HEK293 (cell line): ENCODE measurements around the gene SNAPC2.

Source experiments
- CTCF ChIA-PET: fragments of 350-600 bp; formaldehyde crosslinking; extraction: SDS; loops from one replicate; lab custom pipeline; 2021; ENCODE audit warnings: antibody characterized with exemption; lab: Yijun Ruan, JAX
- POLR2A ChIA-PET: fragments of 300-600 bp; formaldehyde crosslinking; extraction: SDS; loops from one replicate; lab custom pipeline; 2020; ENCODE audit warnings: antibody characterized with exemption, inconsistent platforms; lab: Yijun Ruan, JAX
- H3K27ac ChIP-seq: fragments of 200-500 bp; sonication (Bioruptor generic); 2 replicates; pipeline ENCODE4 v1.5.1; 2014; ENCODE audit warnings: low read depth, low read length, control low read depth, inconsistent platforms; ENCODE audit errors: extremely low read depth
- H3K36me3 ChIP-seq, 2 experiments: fragments of 200-500 bp in 1 of 2; sonication (Bioruptor generic) in 1 of 2; 1 replicate in 1 of 2; 2 replicates in 1 of 2; pipeline ENCODE4 v1.5.1; 2014 to 2017; ENCODE audit warnings: inconsistent platforms in 2 of 2, low read length in 2 of 2; ENCODE audit not compliant: control insufficient read depth in 2 of 2, insufficient read depth in 1 of 2
- H3K4me1 ChIP-seq: fragments of 200-500 bp; sonication (Bioruptor generic); 2 replicates; pipeline ENCODE4 v1.5.1; 2014; ENCODE audit warnings: mild to moderate bottlenecking, low read length, inconsistent platforms; ENCODE audit not compliant: control insufficient read depth, insufficient read depth
- H3K4me3 ChIP-seq: 2 replicates; pipeline ENCODE4 v1.5.1; 2011; ENCODE audit warnings: low read depth, mild to moderate bottlenecking, control low read depth, low read length, moderate library complexity
- H3K9me3 ChIP-seq: fragments of 200-500 bp; sonication (Bioruptor generic); 2 replicates; pipeline ENCODE4 v1.5.1; 2014; ENCODE audit warnings: low read depth, low read length, inconsistent platforms; ENCODE audit not compliant: control insufficient read depth, insufficient read depth
- EGR2 ChIP-seq: fragments of 450-650 bp; formaldehyde crosslinking; IDR thresholded peaks from 2 replicates; pipeline ENCODE4 v1.5.1; 2016; ENCODE audit warnings: low read depth, missing biosample characterization, missing genetic modification characterization
- GLI2 ChIP-seq: fragments of 450-650 bp; formaldehyde crosslinking; IDR thresholded peaks from 2 replicates; pipeline ENCODE4; 2017; ENCODE audit warnings: missing biosample characterization, missing genetic modification characterization, low read depth, borderline replicate concordance
- GLI4 ChIP-seq: fragments of 450-650 bp; formaldehyde crosslinking; IDR thresholded peaks from 2 replicates; pipeline ENCODE4 v1.5.1; 2016; ENCODE audit warnings: missing biosample characterization, missing genetic modification characterization
- GLIS1 ChIP-seq: fragments of 450-650 bp; formaldehyde crosslinking; IDR thresholded peaks from 2 replicates; pipeline ENCODE4 v1.5.1; 2016; ENCODE audit warnings: missing biosample characterization, missing genetic modification characterization
- IKZF3 ChIP-seq: fragments of 450-650 bp; IDR thresholded peaks from 2 replicates; pipeline ENCODE4 v1.5.0; 2018; ENCODE audit warnings: missing biosample characterization, mild to moderate bottlenecking, missing genetic modification characterization, moderate library complexity
- KLF8 ChIP-seq: fragments of 450-650 bp; formaldehyde crosslinking; IDR thresholded peaks from 2 replicates; pipeline ENCODE4 v1.5.1; 2016; ENCODE audit warnings: missing biosample characterization, missing genetic modification characterization
- ZFHX2 ChIP-seq: fragments of 450-650 bp; formaldehyde crosslinking; conservative IDR thresholded peaks from 2 replicates; pipeline ENCODE4 v1.5.1; 2016; ENCODE audit warnings: missing biosample characterization, missing genetic modification characterization
- ZNF114 ChIP-seq: fragments of 450-650 bp; formaldehyde crosslinking; IDR thresholded peaks from 2 replicates; pipeline ENCODE4 v1.5.0; 2017; ENCODE audit warnings: missing biosample characterization, missing genetic modification characterization
- ZNF121 ChIP-seq: fragments of 450-650 bp; formaldehyde crosslinking; IDR thresholded peaks from 2 replicates; pipeline ENCODE4 v1.5.1; 2016; ENCODE audit warnings: missing biosample characterization, missing genetic modification characterization
- ZNF146 ChIP-seq: fragments of 450-650 bp; formaldehyde crosslinking; IDR thresholded peaks from 2 replicates; pipeline ENCODE4 v1.5.1; 2016; ENCODE audit warnings: missing biosample characterization, missing genetic modification characterization
- ZNF19 ChIP-seq: fragments of 450-650 bp; formaldehyde crosslinking; IDR thresholded peaks from 2 replicates; pipeline ENCODE4; 2016; ENCODE audit warnings: missing biosample characterization, missing genetic modification characterization, low read depth
- ZNF423 ChIP-seq: fragments of 450-650 bp; formaldehyde crosslinking; IDR thresholded peaks from 2 replicates; pipeline ENCODE4 v1.5.1; 2016; ENCODE audit warnings: missing biosample characterization, missing genetic modification characterization
- ZNF521 ChIP-seq: fragments of 450-650 bp; formaldehyde crosslinking; IDR thresholded peaks from 2 replicates; pipeline ENCODE4 v1.5.1; 2017; ENCODE audit warnings: missing biosample characterization, mild to moderate bottlenecking, missing genetic modification characterization
- ZNF596 ChIP-seq: fragments of 450-650 bp; IDR thresholded peaks from 2 replicates; pipeline ENCODE4 v1.5.0; 2018; ENCODE audit warnings: missing biosample characterization, mild to moderate bottlenecking, missing genetic modification characterization, moderate library complexity
- ZNF768 ChIP-seq: fragments of 450-650 bp; formaldehyde crosslinking; IDR thresholded peaks from 2 replicates; pipeline ENCODE4 v1.5.1; 2018; ENCODE audit warnings: missing biosample characterization, mild to moderate bottlenecking, missing genetic modification characterization
- TF ChIP-seq, protein P1 (sequence below): fragments of 450-650 bp; formaldehyde crosslinking; IDR thresholded peaks from 2 replicates; pipeline ENCODE4 v1.5.1; 2016; ENCODE audit warnings: missing biosample characterization, missing genetic modification characterization, borderline replicate concordance
- TF ChIP-seq, protein P2 (sequence below): fragments of 450-650 bp; formaldehyde crosslinking; IDR thresholded peaks from 2 replicates; pipeline ENCODE4; 2016; ENCODE audit warnings: missing biosample characterization, missing genetic modification characterization
- TF ChIP-seq, protein P3 (sequence below): fragments of 450-650 bp; formaldehyde crosslinking; IDR thresholded peaks from 2 replicates; pipeline ENCODE4 v1.5.1; 2016; ENCODE audit warnings: missing biosample characterization, missing genetic modification characterization

SNAPC2 gene

DNA sequence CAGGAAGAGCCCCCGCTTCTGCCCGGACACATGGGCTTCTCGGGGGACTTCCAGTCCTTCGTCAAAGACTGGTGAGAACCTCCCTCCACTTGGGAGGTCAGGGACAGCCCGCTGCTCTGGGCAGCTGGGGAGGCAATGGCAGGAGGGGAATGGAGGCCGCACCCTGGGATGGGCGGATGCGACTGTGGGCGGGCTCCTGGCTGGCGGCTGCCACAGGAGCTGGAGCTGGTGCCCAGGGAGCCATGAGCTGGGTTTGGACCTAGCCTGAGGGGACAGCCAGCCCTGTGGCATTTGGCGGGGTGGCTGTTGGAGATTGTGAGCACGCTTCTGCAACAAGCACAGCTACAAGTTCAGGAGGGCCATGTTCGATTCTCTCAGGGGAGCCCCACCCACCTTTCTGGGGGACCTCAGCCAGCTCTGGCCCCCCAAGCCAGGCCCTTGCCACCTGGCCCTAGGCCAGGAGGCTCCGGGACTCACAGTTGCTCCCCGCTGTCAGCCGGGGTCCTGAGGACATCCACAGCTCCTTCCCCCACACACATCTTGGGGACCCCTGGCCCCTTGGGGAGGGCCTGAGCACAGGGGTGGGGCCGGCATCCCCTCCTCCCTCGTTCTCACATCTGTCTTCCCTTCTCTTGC lies 8.5 kb upstream of the SNAPC2 start (continued):
- TF ChIP-seq GLI2 (tag by site-specific recombination) (no peak), ZNF768 (no peak), EGR2 (peak; percentile 6; the same call in 1 of the 2 replicates), ZFHX2 (tag by site-specific recombination) (peak; percentile 36; the same call in 1 of the 2 replicates), ZNF146 (tag by site-specific recombination) (no peak)

DNA sequence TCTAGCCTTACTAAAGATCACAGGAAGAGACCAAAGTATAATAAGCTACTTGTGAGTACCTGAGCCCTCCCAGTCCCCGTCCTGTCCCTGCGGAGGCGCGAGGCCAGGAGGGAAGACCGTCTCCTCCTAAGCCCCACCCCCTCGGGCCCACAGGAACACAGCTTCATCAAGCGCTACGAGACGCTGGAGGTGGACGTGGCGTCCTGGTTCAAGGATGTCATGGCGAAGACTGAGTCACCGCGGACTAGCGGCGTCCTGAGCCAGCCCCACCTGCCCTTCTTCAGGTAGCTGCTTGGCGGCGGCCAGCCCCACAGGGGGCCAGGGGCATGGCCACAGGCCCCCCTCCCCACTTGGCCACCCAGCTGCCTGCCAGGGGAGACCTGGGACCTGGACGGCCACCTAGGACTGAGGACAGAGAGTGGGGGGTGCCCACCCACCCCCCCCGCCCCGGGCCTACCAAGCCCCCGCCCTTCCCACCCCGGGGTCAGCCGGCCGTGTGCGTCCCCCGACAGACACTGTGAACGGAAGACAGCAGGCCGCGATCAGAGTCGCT lies 7.9 kb upstream of the SNAPC2 start:
- POLR2A ChIA-PET = interaction anchor here (1.1 to 2.3 kb wide), 3 partner anchors 8 to 15 kb away, joined by 3 to 15 read pairs (median 8); partner anchors contain the start of genes MAP2K7 and SNAPC2
- no peak overlapping the region for H3K4me3 ChIP-seq
- TF ChIP-seq KLF8 (tag by site-specific recombination) = 0 out of 2 replicates have a peak, but pooled peaks have one; percentile 11
- TF ChIP-seq, protein P1, sequence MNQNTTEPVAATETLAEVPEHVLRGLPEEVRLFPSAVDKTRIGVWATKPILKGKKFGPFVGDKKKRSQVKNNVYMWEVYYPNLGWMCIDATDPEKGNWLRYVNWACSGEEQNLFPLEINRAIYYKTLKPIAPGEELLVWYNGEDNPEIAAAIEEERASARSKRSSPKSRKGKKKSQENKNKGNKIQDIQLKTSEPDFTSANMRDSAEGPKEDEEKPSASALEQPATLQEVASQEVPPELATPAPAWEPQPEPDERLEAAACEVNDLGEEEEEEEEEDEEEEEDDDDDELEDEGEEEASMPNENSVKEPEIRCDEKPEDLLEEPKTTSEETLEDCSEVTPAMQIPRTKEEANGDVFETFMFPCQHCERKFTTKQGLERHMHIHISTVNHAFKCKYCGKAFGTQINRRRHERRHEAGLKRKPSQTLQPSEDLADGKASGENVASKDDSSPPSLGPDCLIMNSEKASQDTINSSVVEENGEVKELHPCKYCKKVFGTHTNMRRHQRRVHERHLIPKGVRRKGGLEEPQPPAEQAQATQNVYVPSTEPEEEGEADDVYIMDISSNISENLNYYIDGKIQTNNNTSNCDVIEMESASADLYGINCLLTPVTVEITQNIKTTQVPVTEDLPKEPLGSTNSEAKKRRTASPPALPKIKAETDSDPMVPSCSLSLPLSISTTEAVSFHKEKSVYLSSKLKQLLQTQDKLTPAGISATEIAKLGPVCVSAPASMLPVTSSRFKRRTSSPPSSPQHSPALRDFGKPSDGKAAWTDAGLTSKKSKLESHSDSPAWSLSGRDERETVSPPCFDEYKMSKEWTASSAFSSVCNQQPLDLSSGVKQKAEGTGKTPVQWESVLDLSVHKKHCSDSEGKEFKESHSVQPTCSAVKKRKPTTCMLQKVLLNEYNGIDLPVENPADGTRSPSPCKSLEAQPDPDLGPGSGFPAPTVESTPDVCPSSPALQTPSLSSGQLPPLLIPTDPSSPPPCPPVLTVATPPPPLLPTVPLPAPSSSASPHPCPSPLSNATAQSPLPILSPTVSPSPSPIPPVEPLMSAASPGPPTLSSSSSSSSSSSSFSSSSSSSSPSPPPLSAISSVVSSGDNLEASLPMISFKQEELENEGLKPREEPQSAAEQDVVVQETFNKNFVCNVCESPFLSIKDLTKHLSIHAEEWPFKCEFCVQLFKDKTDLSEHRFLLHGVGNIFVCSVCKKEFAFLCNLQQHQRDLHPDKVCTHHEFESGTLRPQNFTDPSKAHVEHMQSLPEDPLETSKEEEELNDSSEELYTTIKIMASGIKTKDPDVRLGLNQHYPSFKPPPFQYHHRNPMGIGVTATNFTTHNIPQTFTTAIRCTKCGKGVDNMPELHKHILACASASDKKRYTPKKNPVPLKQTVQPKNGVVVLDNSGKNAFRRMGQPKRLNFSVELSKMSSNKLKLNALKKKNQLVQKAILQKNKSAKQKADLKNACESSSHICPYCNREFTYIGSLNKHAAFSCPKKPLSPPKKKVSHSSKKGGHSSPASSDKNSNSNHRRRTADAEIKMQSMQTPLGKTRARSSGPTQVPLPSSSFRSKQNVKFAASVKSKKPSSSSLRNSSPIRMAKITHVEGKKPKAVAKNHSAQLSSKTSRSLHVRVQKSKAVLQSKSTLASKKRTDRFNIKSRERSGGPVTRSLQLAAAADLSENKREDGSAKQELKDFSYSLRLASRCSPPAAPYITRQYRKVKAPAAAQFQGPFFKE (tag by site-specific recombination) = no peak
- TF ChIP-seq GLI4 (tag by site-specific recombination) = no peak
- peaks cover 0 to 34% of the 10 kb centered on the region in 2 experiments; a peak in 2 of 3 replicates for H3K36me3 ChIP-seq
- H3K4me1 ChIP-seq = no peaks in the 10 kb centered on the region; the same call in 1 of the 2 replicates
- CTCF ChIA-PET = interaction anchor here (0.9 to 1.1 kb wide), 2 partner anchors 32 to 43 kb away, joined by 3 to 4 read pairs; no protein-coding TSS in a partner anchor
- no peak overlapping the region for H3K27ac ChIP-seq
- H3K9me3 ChIP-seq = no peaks in the 10 kb centered on the region

DNA sequence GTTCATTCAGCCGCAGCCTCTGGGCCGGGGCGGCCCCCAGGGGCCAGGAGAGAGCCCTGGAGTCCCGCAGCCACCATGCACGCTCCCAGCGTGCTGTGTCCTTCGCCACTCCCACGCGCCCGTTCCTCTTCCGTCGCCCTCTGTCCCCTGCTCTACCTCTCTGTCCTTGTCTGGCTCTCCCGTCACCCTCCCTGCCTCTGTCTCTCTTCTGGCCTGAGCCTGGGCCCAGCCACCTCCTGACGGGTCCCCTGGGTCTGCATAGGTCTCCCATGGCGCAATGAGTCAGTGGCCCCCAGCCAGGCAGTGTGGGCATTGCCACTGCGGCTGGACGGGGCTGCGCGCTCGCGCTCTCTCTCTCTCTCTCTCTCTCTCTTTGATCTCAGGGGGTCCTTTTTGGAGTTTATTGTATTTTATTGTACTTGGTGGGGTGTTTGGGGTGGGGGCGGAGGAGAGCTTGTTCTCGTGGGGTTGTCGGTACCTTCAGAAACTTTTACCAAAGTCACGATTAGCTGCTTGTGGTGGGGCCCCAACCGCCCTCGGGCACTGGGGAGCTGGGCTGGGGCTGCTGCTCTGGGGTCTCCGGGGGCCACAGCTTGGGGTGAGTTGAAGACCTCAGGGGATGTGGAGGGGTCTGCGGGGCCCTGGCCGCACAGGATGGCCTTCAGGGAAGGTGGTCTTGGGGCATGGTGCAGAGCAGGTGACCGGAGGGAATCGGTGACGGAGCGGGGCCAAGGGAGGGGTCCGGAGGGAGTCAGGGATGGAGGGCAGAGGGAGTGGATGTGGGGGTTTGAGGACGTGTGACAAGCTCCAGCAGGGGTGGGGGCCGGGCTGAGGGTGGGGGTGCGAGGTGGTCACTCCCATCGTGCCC lies 7.2 kb upstream of the SNAPC2 start:
- no peaks in the 10 kb centered on the region for H3K9me3 ChIP-seq
- no peak overlapping the region for H3K4me3 ChIP-seq
- ChIA-PET POLR2A (interaction anchor here (1.1 to 2.3 kb wide), 3 partner anchors 8 to 15 kb away, joined by 3 to 15 read pairs (median 8); partner anchors contain the start of genes MAP2K7 and SNAPC2), CTCF (interaction anchor here (0.9 kb wide), 1 partner anchor 61 kb away, joined by 4 read pairs; no protein-coding TSS in a partner anchor)
- H3K4me1 ChIP-seq = no peaks in the 10 kb centered on the region; the same call in 1 of the 2 replicates
- peaks cover 0 to 32% of the 10 kb centered on the region in 2 experiments; a peak in 2 of 3 replicates for H3K36me3 ChIP-seq
- no peak overlapping the region for H3K27ac ChIP-seq
- peak; percentile 75 for TF ChIP-seq GLIS1
- no peak for TF ChIP-seq ZNF121 (tag by site-specific recombination)
- TF ChIP-seq, protein P2, sequence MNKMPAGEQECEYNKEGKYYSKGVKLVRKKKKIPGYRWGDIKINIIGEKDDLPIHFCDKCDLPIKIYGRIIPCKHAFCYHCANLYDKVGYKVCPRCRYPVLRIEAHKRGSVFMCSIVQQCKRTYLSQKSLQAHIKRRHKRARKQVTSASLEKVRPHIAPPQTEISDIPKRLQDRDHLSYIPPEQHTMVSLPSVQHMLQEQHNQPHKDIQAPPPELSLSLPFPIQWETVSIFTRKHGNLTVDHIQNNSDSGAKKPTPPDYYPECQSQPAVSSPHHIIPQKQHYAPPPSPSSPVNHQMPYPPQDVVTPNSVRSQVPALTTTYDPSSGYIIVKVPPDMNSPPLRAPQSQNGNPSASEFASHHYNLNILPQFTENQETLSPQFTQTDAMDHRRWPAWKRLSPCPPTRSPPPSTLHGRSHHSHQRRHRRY (tag by site-specific recombination) = no peak
- TF ChIP-seq ZNF19 (tag by site-specific recombination) = no peak
- no peak for TF ChIP-seq ZNF114
- TF ChIP-seq ZNF521 (tag by site-specific recombination) = no peak
- TF ChIP-seq, protein P3, sequence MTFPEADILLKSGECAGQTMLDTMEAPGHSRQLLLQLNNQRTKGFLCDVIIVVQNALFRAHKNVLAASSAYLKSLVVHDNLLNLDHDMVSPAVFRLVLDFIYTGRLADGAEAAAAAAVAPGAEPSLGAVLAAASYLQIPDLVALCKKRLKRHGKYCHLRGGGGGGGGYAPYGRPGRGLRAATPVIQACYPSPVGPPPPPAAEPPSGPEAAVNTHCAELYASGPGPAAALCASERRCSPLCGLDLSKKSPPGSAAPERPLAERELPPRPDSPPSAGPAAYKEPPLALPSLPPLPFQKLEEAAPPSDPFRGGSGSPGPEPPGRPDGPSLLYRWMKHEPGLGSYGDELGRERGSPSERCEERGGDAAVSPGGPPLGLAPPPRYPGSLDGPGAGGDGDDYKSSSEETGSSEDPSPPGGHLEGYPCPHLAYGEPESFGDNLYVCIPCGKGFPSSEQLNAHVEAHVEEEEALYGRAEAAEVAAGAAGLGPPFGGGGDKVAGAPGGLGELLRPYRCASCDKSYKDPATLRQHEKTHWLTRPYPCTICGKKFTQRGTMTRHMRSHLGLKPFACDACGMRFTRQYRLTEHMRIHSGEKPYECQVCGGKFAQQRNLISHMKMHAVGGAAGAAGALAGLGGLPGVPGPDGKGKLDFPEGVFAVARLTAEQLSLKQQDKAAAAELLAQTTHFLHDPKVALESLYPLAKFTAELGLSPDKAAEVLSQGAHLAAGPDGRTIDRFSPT (tag by site-specific recombination) = peak; percentile 28; the same call in 1 of the 2 replicates
- peak; percentile 53; the same call in 1 of the 2 replicates for TF ChIP-seq ZNF596 (tag by site-specific recombination)
- TF ChIP-seq IKZF3 (tag by site-specific recombination) = no peak
- no peak for TF ChIP-seq ZNF423 (tag by site-specific recombination)
